ENCODE results near the gene NPY5R.
A peak's percentile ranks its signal among the peaks of the same experiment; 100 is the strongest.

The NPY5R gene

DNA sequence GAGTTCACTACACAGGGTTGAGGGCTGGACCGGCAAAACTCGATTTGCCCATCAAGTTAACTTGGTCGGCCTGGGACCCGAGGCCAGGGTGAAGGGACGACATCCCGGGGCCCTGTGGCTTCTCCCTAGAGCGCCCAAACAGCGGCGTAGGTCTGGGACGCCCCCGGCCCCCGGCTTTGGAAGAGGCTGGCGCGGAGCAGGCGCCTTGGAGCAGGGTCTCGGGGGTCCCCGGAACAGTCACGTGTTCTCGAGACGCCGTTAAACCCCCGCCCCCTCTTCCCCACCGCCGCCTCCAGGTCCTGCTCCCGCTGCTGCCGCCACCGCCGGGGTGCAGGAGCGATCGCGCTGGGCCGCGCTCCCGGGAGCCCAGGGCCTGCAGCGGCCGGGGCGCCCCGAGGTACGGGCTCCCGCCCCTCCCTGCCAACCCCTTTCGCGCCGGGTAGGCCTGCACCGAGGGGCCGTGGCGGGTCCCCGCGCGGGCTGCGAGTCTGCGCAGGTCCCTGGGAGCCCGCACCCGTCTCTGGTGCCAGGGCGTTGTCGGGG is at the start of gene NPY5R:
TSS of gene NPY5R (plus strand) at position 289 of the 543 bp plus-strand sequence. CDS start 6,382 bp downstream, outside the sequence.
- DNase-seq (ENCODE audit: low read depth), result no peak

GRCh38 chr4:163295138-163295537 is 48.6 kb upstream of the NPY5R start:
- no peak for DNase-seq (ENCODE audit: low read depth)

DNA sequence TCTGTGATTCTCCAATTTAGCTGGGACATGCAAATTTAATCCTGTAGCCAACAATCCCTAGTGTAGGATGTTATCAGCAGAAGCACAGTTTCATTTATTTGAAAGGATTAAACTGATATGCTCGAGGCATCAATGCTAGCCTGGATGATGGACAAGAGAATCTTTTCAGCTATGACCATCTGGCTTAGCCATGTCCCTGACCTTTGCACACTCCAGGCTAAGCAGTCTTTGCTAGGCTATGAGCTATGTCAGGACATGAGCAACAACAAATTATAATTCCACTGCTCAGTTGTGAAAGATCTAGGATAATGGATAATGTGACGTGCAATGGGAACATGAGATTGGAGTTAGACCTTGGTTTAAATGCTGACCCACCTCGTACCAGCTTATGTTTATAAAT is 43.2 kb upstream of the NPY5R start:
- DNase-seq (ENCODE audit: low read depth), result no peak

GRCh38 chr4:163303069-163303468 is 40.6 kb upstream of the NPY5R start:
- no peak for DNase-seq (ENCODE audit: low read depth)

DNA sequence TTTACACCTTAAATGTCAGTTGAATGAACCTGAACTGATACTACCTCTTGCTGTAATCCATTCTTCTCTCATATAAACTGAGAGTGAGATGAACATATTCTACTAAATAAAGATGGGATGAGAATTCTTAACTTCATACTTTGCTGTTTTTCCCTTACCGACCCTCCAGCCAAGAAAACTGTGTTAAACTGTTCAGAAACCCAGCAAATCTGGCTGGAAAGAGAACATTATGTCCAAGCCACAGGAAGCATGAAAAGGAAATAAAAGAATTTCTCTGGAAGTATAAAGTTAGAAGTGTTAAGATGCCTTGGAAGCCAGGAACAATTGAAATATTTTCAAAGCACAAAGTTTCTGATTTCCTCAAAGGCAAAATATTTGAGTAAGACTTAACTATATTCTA is 34.2 kb upstream of the NPY5R start:
- no peak for DNase-seq (ENCODE audit: low read depth)

GRCh38 chr4:163317110-163317509 is 26.6 kb upstream of the NPY5R start:
- DNase-seq (ENCODE audit: low read depth), result no peak

- DNase-seq (ENCODE audit: low read depth), result no peak
These were observed 12.6 kb upstream of the NPY5R start for GRCh38 chr4:163330916-163331628.

GRCh38 chr4:163331629-163332376 is 11.9 kb upstream of the NPY5R start:
- DNase-seq (ENCODE audit: low read depth), result no peak

- peak; percentile 62 for DNase-seq (ENCODE audit: low read depth)
These were observed 10.9 kb upstream of the NPY5R start, which contains the start of gene NPY1R for GRCh38 chr4:163332526-163333406. NPY1R (minus strand) TSS chr4:163332596; CDS start chr4:163326554, 6,042 bp downstream.

DNA sequence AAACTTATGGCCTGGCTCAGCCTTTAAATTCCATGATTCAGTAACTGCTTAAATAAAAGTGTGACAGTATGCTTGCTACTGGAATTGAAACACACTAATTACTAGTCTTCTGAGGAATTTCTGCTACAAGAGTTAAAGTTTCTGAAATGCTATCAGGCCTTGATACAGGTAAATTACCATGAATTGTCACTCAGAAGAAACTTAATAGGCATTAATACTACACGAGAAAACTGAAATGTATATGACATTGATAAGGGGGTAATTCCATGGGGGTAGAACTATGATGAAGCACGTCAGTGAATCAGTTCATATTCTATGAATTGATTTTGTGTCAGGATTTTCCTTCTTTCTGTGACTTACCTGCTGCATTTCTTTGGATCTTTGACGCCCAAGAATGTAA is 8.3 kb upstream of the NPY5R start:
- DNase-seq (ENCODE audit: low read depth), result no peak

DNA sequence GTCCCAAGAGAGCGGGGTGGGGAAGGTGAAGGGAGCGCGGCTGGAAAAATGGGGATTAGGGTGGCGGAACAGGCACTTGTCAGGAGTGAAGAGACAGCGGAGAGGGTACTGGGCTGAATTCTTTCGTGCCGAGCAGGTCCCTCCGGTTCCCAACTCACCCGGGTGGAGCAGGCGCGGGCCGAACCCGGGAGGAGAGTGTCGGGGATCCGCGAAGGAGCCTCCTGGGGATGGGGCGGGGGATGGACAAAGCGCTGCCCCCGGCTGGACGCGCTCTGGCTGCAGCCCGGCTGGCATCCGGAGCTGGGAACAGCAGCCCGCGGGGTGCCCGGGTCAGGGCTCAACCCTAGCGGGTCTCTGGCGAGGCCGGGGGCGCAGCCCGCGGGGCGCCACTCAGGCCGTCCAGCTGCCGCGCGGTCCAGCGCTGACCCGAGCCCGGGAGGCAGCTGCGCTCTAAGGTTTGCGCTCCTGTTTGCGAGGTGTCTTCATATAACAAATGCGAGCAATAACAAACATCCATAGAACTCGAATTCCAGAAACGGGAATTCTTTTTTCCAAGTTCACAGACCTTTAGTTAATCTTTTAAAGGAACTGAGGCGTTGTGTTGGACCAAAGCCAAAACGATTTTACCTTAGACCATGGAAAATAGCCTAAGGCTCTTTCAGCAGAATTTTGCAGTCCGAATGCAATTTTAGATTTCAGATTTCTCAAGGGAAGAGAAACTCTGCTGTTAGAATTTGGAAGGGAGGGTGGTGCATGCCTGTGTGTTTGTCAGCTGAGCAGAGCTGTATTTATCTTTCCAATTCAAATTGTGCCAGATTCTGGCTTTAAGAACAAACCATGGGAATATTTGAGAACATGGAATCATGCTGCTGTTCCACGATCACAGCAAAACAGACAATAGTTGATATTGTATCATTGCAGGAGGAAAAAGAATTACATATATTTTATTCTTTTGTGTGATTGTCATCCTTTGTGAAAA is 744 bp downstream of the NPY5R start:
- DNase-seq (ENCODE audit: low read depth), result no peak

- DNase-seq (ENCODE audit: low read depth), result no peak
These were observed 7.0 kb downstream of the NPY5R start for GRCh38 chr4:163350672-163351071.

- no peak for DNase-seq (ENCODE audit: low read depth)
These were observed 9.4 kb downstream of the NPY5R start for GRCh38 chr4:163353054-163353453.

DNA sequence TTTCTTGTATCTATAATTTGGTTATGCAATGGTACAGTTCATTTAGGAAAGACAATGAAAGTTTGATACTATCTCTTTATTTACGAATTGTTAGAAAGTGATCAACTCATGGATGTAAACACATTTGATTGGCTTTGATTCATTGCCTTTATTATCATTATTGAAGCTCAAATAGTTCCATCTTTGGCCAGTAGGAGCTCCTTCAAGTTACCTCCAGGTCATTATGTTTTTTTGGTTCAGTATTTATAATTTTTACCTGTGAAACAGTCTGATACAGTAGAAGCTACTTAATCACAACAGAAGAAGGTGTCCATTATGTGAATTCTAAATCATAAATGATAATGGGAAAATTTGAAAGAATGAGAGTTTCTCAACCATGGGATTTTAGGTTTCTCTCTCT is 12.4 kb downstream of the NPY5R start:
- DNase-seq (ENCODE audit: low read depth), result no peak

DNA sequence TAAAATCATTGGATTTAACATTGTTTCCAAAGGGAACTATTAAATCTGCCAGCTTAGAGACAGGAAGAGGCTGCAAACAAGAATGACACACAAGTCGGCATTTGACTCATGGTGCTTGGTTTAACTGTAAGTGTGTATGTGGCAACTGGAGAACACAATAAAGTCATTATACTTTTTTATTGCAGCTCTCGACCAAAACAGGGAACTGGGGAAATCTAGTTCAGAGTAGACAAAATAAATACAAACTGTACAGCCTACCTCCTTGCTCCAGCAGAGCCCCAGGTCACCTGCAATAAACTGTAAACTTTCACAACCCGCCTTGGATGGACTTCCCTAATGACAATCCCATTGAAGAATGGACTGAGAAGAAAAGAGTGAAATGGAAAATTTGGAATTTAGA is 24.0 kb downstream of the NPY5R start:
- DNase-seq (ENCODE audit: low read depth), result no peak

- DNase-seq (ENCODE audit: low read depth), result no peak
These were observed 28.3 kb downstream of the NPY5R start for GRCh38 chr4:163372029-163372428.

DNA sequence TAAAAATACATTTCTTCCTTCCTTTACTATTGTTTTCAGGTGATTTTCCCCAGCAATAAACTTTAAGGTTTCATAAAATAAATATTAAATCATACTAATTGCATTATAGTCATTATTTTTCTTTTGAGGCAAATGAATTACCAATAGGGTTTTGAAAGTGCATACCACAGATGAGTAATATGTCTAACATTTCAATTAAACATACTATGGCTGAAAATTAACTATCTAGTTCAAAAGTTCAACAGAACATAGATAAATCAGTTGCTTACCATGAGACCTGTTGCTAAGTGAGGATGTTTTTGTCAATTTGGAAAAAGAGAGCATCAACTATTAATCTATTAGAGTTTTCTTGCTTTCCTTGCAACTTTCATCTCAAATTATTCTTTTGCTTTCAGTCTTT is 35.0 kb downstream of the NPY5R start:
- DNase-seq (ENCODE audit: low read depth), result no peak

DNA sequence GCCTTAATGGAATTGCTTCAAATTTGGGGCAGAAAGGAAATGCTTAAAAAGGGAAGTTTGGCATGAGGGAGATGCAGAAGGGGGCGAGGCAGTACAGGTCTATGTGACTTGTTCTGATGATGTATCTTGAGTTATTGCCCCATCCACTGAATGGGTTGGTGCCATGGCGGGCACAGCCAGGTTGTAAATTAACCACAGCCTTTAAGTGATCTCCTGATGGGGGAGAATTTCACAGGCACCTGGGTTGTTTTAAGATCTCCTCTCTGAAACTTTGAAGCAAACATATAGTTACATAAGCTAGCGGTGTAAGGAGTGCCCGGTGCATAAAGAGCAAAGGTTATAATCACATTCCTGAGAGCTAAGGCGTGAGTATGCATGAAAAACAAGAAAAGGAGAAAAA is 37.0 kb downstream of the NPY5R start:
- DNase-seq (ENCODE audit: low read depth), result no peak

GRCh38 chr4:163382178-163382869 is 38.6 kb downstream of the NPY5R start:
- no peak for DNase-seq (ENCODE audit: low read depth)

DNA sequence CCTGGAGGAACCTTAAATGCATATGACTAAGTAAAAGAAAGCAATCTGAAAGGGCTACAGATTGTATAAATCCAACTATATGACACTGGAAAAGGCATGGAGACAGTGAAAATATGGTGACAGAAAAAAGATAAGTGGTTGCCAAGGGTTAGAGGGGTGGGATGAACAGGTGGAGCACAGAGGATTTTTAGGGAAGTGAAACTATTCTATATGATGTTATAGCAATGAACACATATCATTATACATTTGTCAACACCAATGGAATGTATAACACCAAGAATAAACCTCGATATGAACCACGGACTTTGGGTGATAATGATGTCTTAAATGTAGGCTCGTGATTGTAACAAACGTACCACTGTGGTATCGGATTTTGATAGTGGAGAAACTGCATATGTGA is 40.7 kb downstream of the NPY5R start:
- DNase-seq (ENCODE audit: low read depth), result no peak

Measured in stromal cell of bone marrow (primary cell).